Measurements from ENCODE around the gene UNC119B. TPM values are rescaled to one million over a fixed set of nuclear protein-coding genes. Genes with fewer than 3 reads are reported as not detected.

UNC119B gene
- total and polyA plus RNA-seq, 2 experiments from 2014 or later, result 10.9 to 26.0 TPM

- Histone ChIP-seq H3K9me2 (replicated peaks; ENCODE audit: insufficient read depth) (no peaks in the 10 kb centered on the region), H3K27me3 (no peaks in the 10 kb centered on the region), H3K4me3 (no peak overlapping the region), H2AFZ (no peak overlapping the region), H3K4me1 (ENCODE audit: insufficient read depth) (no peaks in the 10 kb centered on the region), H3K27ac (no peak overlapping the region), H3K79me2 (no peaks in the 10 kb centered on the region), H3K36me3 (replicated peaks; ENCODE audit: insufficient read depth, low read depth) (no peaks in the 10 kb centered on the region), H4K20me1 (ENCODE audit: insufficient read depth, poor library complexity, severe bottlenecking) (no peaks in the 10 kb centered on the region), H3K9me3 (ENCODE audit: low read depth) (no peaks in the 10 kb centered on the region), H3K4me2 (no peak overlapping the region)
- WGBS (ENCODE audit: low lambda C conversion rate, missing lambda C conversion rate), result 66% methylated on average over 5 of the region's 5 CpGs
- TF ChIP-seq EZH2 (IDR thresholded peaks at IDR 0.05; ENCODE audit: borderline replicate concordance), result no peak
- TF ChIP-seq CTCF (IDR thresholded peaks at IDR 0.05; ENCODE audit: poor library complexity), result no peak
- no peak for TF ChIP-seq EZH2phosphoT487 (IDR thresholded peaks at IDR 0.05; ENCODE audit: low read depth, severe bottlenecking, unreplicated experiment)
- no peak for DNase-seq (ENCODE audit: low spot score)
Measured at GRCh38 chr12:120663741-120664140, 46.5 kb upstream of the UNC119B start.

GRCh38 chr12:120666571-120667390 is 43.5 kb upstream of the UNC119B start:
- Histone ChIP-seq H4K20me1 (ENCODE audit: insufficient read depth, poor library complexity, severe bottlenecking) (no peaks in the 10 kb centered on the region), H3K9me2 (replicated peaks; ENCODE audit: insufficient read depth) (no peaks in the 10 kb centered on the region), H3K4me2 (no peak overlapping the region), H3K4me3 (no peak overlapping the region), H2AFZ (no peak overlapping the region), H3K4me1 (ENCODE audit: insufficient read depth) (no peaks in the 10 kb centered on the region), H3K9me3 (ENCODE audit: low read depth) (no peaks in the 10 kb centered on the region), H3K36me3 (replicated peaks; ENCODE audit: insufficient read depth, low read depth) (no peaks in the 10 kb centered on the region), H3K27ac (no peak overlapping the region), H3K79me2 (no peaks in the 10 kb centered on the region), H3K27me3 (no peaks in the 10 kb centered on the region)
- TF ChIP-seq EZH2 (IDR thresholded peaks at IDR 0.05; ENCODE audit: borderline replicate concordance), result no peak
- TF ChIP-seq EZH2phosphoT487 (IDR thresholded peaks at IDR 0.05; ENCODE audit: low read depth, severe bottlenecking, unreplicated experiment), result no peak
- TF ChIP-seq CTCF (IDR thresholded peaks at IDR 0.05; ENCODE audit: poor library complexity), result no peak
- no peak for DNase-seq (ENCODE audit: low spot score)
- 82% methylated on average over 27 of the region's 34 CpGs for WGBS (ENCODE audit: low lambda C conversion rate, missing lambda C conversion rate)

GRCh38 chr12:120668091-120668867 is 42.0 kb upstream of the UNC119B start:
- WGBS (ENCODE audit: low lambda C conversion rate, missing lambda C conversion rate), result 83% methylated on average over 20 of the region's 20 CpGs
- TF ChIP-seq EZH2phosphoT487 (IDR thresholded peaks at IDR 0.05; ENCODE audit: low read depth, severe bottlenecking, unreplicated experiment) (no peak), EZH2 (IDR thresholded peaks at IDR 0.05; ENCODE audit: borderline replicate concordance) (no peak), CTCF (IDR thresholded peaks at IDR 0.05; ENCODE audit: poor library complexity) (no peak)
- Histone ChIP-seq H4K20me1 (ENCODE audit: insufficient read depth, poor library complexity, severe bottlenecking) (no peaks in the 10 kb centered on the region), H3K27ac (no peak overlapping the region), H3K4me3 (no peak overlapping the region), H3K4me1 (ENCODE audit: insufficient read depth) (no peaks in the 10 kb centered on the region), H3K27me3 (no peaks in the 10 kb centered on the region), H3K79me2 (no peaks in the 10 kb centered on the region), H3K36me3 (replicated peaks; ENCODE audit: insufficient read depth, low read depth) (no peaks in the 10 kb centered on the region), H2AFZ (no peak overlapping the region), H3K9me2 (replicated peaks; ENCODE audit: insufficient read depth) (no peaks in the 10 kb centered on the region), H3K9me3 (ENCODE audit: low read depth) (no peaks in the 10 kb centered on the region), H3K4me2 (no peak overlapping the region)
- DNase-seq (ENCODE audit: low spot score), result no peak
